ENCODE measurements around the gene RAB23. TPM values are rescaled to one million over a fixed set of nuclear protein-coding genes. Genes with fewer than 3 reads are reported as not detected.

Gene RAB23
- total RNA-seq, 1 experiment from 2014 or later = 11.7 TPM

DNA sequence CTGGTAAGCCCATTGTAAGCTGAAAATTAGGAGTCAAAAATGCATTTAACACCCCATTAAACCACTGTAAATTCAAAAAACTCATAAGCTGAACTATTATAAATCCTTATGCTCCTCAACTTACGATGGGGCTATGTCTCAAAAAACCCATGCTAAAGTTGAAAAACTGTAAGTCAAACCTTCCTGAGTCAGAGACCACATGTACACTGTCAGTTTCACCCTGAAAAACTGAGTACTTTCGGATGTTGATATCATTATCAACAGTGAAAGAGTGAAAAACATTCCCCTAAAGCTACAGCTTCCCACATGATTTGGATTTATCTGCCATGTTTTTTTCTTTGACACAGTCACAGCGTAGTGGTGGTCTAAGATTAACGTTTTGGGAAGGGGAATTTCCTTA, 14.2 kb downstream of the RAB23 start:
- RAD21 ChIA-PET (ENCODE audit: low non-redundant PET in 1 of 2, low total read pairs in 2 of 2, uncharacterized antibody in 2 of 2, unreplicated experiment in 2 of 2) = no interaction called here
- H4K20me1 ChIP-seq (ENCODE audit: insufficient read depth) = no peaks in the 10 kb centered on the region; the same call in 1 of the 2 replicates
- no peak overlapping the region for H3K27ac ChIP-seq (ENCODE audit: low read depth, low read length)
- CTCF ChIA-PET = no interaction called here
- H3K9me3 ChIP-seq (ENCODE audit: control insufficient read depth in 1 of 2, insufficient read depth in 1 of 2, low read depth in 1 of 2, low read length in 2 of 2) = no peaks in the 10 kb centered on the region
- H2AFZ ChIP-seq (ENCODE audit: low read depth, low read length, poor library complexity, severe bottlenecking) = no peak overlapping the region
- no peaks in the 10 kb centered on the region for H3K9me2 ChIP-seq (ENCODE audit: insufficient read depth)
- no peak overlapping the region for H3K4me2 ChIP-seq (ENCODE audit: low read length)
- TF ChIP-seq RAD21 (IDR thresholded peaks at IDR 0.05; ENCODE audit: low read depth) (no peak), POLR2AphosphoS5 (IDR thresholded peaks at IDR 0.05; ENCODE audit: low read depth, low read length) (no peak), EZH2phosphoT487 (IDR thresholded peaks at IDR 0.05; ENCODE audit: borderline replicate concordance) (no peak), YY1 (IDR thresholded peaks at IDR 0.05; ENCODE audit: extremely low read depth, insufficient replicate concordance, low read depth, low read length) (no peak), SP1 (IDR thresholded peaks at IDR 0.05; ENCODE audit: low read depth) (no peak), JUND (IDR thresholded peaks at IDR 0.05) (no peak), CBX3 (IDR thresholded peaks at IDR 0.05; ENCODE audit: low read depth) (no peak), EZH2 (IDR thresholded peaks at IDR 0.05) (no peak), TCF7L2 (IDR thresholded peaks at IDR 0.05; ENCODE audit: borderline replicate concordance, extremely low read depth, insufficient read depth, insufficient read length) (no peak), FOSL1 (IDR thresholded peaks at IDR 0.05; ENCODE audit: low read depth) (no peak), SIN3A (IDR thresholded peaks at IDR 0.05; ENCODE audit: low read depth) (no peak), ELF1 (IDR thresholded peaks at IDR 0.05; ENCODE audit: borderline replicate concordance, low read depth) (no peak), EGR1 (IDR thresholded peaks at IDR 0.05; ENCODE audit: low read depth) (no peak)
- TF ChIP-seq, protein P1, sequence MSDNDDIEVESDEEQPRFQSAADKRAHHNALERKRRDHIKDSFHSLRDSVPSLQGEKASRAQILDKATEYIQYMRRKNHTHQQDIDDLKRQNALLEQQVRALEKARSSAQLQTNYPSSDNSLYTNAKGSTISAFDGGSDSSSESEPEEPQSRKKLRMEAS (IDR thresholded peaks at IDR 0.05) = no peak
- TF ChIP-seq, protein P2, sequence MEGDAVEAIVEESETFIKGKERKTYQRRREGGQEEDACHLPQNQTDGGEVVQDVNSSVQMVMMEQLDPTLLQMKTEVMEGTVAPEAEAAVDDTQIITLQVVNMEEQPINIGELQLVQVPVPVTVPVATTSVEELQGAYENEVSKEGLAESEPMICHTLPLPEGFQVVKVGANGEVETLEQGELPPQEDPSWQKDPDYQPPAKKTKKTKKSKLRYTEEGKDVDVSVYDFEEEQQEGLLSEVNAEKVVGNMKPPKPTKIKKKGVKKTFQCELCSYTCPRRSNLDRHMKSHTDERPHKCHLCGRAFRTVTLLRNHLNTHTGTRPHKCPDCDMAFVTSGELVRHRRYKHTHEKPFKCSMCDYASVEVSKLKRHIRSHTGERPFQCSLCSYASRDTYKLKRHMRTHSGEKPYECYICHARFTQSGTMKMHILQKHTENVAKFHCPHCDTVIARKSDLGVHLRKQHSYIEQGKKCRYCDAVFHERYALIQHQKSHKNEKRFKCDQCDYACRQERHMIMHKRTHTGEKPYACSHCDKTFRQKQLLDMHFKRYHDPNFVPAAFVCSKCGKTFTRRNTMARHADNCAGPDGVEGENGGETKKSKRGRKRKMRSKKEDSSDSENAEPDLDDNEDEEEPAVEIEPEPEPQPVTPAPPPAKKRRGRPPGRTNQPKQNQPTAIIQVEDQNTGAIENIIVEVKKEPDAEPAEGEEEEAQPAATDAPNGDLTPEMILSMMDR (IDR thresholded peaks at IDR 0.05 in 2 of 3, conservative IDR thresholded peaks at IDR 0.05 in 1 of 3; ENCODE audit: borderline replicate concordance in 1 of 3, insufficient read depth in 1 of 3, low read depth in 2 of 3, low read length in 2 of 3) = no peak
- TF ChIP-seq, protein P3, sequence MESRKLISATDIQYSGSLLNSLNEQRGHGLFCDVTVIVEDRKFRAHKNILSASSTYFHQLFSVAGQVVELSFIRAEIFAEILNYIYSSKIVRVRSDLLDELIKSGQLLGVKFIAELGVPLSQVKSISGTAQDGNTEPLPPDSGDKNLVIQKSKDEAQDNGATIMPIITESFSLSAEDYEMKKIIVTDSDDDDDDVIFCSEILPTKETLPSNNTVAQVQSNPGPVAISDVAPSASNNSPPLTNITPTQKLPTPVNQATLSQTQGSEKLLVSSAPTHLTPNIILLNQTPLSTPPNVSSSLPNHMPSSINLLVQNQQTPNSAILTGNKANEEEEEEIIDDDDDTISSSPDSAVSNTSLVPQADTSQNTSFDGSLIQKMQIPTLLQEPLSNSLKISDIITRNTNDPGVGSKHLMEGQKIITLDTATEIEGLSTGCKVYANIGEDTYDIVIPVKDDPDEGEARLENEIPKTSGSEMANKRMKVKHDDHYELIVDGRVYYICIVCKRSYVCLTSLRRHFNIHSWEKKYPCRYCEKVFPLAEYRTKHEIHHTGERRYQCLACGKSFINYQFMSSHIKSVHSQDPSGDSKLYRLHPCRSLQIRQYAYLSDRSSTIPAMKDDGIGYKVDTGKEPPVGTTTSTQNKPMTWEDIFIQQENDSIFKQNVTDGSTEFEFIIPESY (IDR thresholded peaks at IDR 0.05; ENCODE audit: extremely low read depth, insufficient replicate concordance, low read length) = no peak
- TF ChIP-seq, protein P4, sequence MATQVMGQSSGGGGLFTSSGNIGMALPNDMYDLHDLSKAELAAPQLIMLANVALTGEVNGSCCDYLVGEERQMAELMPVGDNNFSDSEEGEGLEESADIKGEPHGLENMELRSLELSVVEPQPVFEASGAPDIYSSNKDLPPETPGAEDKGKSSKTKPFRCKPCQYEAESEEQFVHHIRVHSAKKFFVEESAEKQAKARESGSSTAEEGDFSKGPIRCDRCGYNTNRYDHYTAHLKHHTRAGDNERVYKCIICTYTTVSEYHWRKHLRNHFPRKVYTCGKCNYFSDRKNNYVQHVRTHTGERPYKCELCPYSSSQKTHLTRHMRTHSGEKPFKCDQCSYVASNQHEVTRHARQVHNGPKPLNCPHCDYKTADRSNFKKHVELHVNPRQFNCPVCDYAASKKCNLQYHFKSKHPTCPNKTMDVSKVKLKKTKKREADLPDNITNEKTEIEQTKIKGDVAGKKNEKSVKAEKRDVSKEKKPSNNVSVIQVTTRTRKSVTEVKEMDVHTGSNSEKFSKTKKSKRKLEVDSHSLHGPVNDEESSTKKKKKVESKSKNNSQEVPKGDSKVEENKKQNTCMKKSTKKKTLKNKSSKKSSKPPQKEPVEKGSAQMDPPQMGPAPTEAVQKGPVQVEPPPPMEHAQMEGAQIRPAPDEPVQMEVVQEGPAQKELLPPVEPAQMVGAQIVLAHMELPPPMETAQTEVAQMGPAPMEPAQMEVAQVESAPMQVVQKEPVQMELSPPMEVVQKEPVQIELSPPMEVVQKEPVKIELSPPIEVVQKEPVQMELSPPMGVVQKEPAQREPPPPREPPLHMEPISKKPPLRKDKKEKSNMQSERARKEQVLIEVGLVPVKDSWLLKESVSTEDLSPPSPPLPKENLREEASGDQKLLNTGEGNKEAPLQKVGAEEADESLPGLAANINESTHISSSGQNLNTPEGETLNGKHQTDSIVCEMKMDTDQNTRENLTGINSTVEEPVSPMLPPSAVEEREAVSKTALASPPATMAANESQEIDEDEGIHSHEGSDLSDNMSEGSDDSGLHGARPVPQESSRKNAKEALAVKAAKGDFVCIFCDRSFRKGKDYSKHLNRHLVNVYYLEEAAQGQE (IDR thresholded peaks at IDR 0.05; ENCODE audit: low read depth) = no peak
- TF ChIP-seq, protein P5, sequence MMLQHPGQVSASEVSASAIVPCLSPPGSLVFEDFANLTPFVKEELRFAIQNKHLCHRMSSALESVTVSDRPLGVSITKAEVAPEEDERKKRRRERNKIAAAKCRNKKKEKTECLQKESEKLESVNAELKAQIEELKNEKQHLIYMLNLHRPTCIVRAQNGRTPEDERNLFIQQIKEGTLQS (IDR thresholded peaks at IDR 0.05) = no peak
- POLR2A ChIA-PET = interaction anchor here (1.0 kb wide), 1 partner anchor 13 kb away, joined by 4 read pairs; no protein-coding TSS in a partner anchor
- no peak overlapping the region for H3K4me3 ChIP-seq (replicated peaks in 1 of 2; ENCODE audit: low read depth in 1 of 2, low read length in 2 of 2)
- peaks cover 18% of the 10 kb centered on the region for H3K79me2 ChIP-seq (ENCODE audit: insufficient read depth, low read length)
- no TSS peak for BruUV-seq (replicated peaks)
- H3K27me3 ChIP-seq (ENCODE audit: insufficient read depth, low read length) = no peaks in the 10 kb centered on the region
- H3K9ac ChIP-seq (ENCODE audit: low read length) = no peak overlapping the region
- no peaks in the 10 kb centered on the region for H3K4me1 ChIP-seq (ENCODE audit: control insufficient read depth in 1 of 2, insufficient read depth in 2 of 2, low read length in 2 of 2)
- DNase-seq (ENCODE audit: low read depth, low spot score) (no peak), ATAC-seq (no peak)
- intact Hi-C loops (cut with micrococcal nuclease) = no loop called here
- no peaks in the 10 kb centered on the region for H3K36me3 ChIP-seq (ENCODE audit: control insufficient read depth in 1 of 2, insufficient read depth in 2 of 2, low read length in 2 of 2)

Measured in HCT116 (cell line).